IMR-90 (cell line): ENCODE measurements around the gene SNX11. TPM values are rescaled to one million over a fixed set of nuclear protein-coding genes. Genes with fewer than 3 reads are reported as not detected.

Experiments used
- BHLHE40 ChIP-seq: fragments of 150-350 bp; IDR thresholded peaks from 2 replicates; pipeline ENCODE4 v1.6.1; 2016; ENCODE audit warnings: mild to moderate bottlenecking, low read depth, low read length
- CHD1 ChIP-seq: IDR thresholded peaks from 2 replicates; pipeline ENCODE4 v1.6.1; 2012; ENCODE audit warnings: low read depth, low read length, improper control_type of control experiment
- MAFK ChIP-seq: IDR thresholded peaks from 2 replicates; pipeline ENCODE4 v1.6.1; 2012; ENCODE audit warnings: low read depth, low read length, improper control_type of control experiment
- NFE2L2 ChIP-seq: fragments of 150-350 bp; IDR thresholded peaks from 2 replicates; pipeline ENCODE4 v1.6.1; 2016; ENCODE audit warnings: low read depth, mild to moderate bottlenecking, low read length
- polyA plus RNA-seq, 3 experiments: library from polyadenylated mRNA; depleted of rRNA; stranded (reverse); fragments of >200 nt; gene quantifications; 2 replicates each; pipeline ENCODE4 v1.2.3, GENCODE V29; 2012; ENCODE audit warnings: low replicate concordance in 1 of 3
- total RNA-seq: library from RNA; depleted of rRNA; stranded (reverse); fragments of >200 nt; gene quantifications from 2 replicates; pipeline ENCODE4 v1.2.3, GENCODE V29; 2012
- TF ChIP-seq, protein P1 (sequence below): fragments of 150-350 bp; IDR thresholded peaks from 2 replicates; pipeline ENCODE4 v1.6.1; 2017; ENCODE audit warnings: mild to moderate bottlenecking, antibody characterized with exemption, low read length, low read depth

Gene SNX11
- total and polyA plus RNA-seq, 2 of the 4 experiments (the other 2 are of a cell fraction) = 14.7 to 16.9 TPM

DNA sequence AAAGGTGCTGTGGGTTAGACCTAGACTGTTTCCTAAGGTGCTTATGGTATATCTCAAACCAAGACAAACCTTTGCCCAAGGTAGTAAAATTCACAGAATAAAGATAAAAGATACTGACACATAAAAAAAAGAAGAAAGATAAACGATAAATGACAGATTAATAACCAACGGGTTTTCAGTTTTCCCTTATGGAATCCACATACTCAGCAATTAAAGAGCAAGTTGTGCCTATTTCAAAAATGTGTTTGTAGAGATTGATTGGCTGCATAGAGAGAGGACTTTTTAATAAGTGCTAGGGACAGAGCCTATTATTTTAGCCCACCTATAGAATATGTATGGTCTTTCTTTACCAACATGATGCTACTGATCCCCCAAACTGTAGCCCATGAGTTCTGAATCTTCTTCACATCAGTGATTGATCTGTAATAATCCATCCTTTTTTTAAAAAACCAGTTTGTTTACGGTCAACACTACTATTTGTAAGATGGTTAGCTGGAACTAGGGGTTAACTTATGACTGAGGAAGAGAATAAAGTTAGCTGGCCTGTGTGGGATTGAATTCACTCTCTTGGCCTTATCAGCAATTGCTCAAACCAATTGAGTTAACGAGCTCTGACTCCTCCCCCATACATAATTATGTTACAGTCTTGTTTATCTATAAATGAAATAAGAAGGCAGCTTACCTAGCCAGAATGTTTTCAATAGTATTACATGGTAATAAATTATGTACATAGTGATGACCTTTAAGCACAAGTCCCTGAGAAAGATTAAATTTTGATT, 53.8 kb downstream of the SNX11 start (continued):
- TF ChIP-seq, protein P1, sequence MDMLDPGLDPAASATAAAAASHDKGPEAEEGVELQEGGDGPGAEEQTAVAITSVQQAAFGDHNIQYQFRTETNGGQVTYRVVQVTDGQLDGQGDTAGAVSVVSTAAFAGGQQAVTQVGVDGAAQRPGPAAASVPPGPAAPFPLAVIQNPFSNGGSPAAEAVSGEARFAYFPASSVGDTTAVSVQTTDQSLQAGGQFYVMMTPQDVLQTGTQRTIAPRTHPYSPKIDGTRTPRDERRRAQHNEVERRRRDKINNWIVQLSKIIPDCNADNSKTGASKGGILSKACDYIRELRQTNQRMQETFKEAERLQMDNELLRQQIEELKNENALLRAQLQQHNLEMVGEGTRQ = no peak
- no peak for TF ChIP-seq NFE2L2
- no peak for TF ChIP-seq MAFK
- TF ChIP-seq CHD1 = no peak
- TF ChIP-seq BHLHE40 = no peak
